ENCODE results near the gene PCNX1. TPM values are rescaled to one million over a fixed set of nuclear protein-coding genes. Genes with fewer than 3 reads are reported as not detected.

Gene PCNX1
- total and polyA plus RNA-seq, 4 donors: 5.7 to 41.2 (median 18.2) TPM

DNA sequence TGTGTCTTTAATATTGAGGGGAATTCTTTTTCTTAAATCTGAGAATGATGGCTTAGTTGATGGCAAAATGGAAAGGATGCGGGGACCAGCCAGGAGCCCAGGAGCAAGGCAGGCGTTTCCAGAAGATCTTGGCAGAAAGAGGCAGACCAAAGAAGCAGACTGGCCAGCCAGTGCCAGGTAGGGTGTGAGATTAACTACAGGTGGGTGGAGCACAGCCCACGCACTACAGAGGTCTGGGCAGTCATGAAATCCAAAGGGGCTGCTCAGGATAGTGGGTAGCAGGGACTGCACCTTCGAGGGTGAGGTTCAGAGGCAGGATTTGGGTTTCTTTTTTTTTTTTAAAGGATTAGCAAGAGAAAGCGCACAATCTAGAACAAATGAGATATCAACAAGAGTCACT, 17.7 kb upstream of the PCNX1 start (continued):
- TF ChIP-seq REST (IDR thresholded peaks at IDR 0.05): no peak

- DNase-seq (ENCODE audit: low spot score): no peak
- Histone ChIP-seq H3K4me3 (ENCODE audit: low read depth in 1 of 3, low read length in 3 of 3) (no peak overlapping the region), H3K27ac (ENCODE audit: low read depth in 1 of 2, low read length in 2 of 2) (no peak overlapping the region), H3K4me1 (ENCODE audit: control insufficient read depth in 4 of 4, insufficient read depth in 4 of 4, low read length in 3 of 4) (no peaks in the 10 kb centered on the region), H3K27me3 (ENCODE audit: control insufficient read depth in 4 of 4, insufficient read depth in 4 of 4, low read length in 3 of 4) (peaks cover 0 to 3% (median 0%) of the 10 kb centered on the region in 4 donors), H3K9ac (ENCODE audit: low read depth in 1 of 2, low read length in 2 of 2) (no peak overlapping the region), H3K9me3 (ENCODE audit: control insufficient read depth in 4 of 4, low read length in 3 of 4) (no peaks in the 10 kb centered on the region), H3K36me3 (ENCODE audit: control insufficient read depth in 4 of 4, insufficient read depth in 3 of 4, low read depth in 1 of 4, low read length in 3 of 4) (no peaks in the 10 kb centered on the region)
- WGBS: 90% methylated on average over 5 of the region's 5 CpGs
- TF ChIP-seq FOXA1 (IDR thresholded peaks at IDR 0.05): no peak
- TF ChIP-seq, protein P1, sequence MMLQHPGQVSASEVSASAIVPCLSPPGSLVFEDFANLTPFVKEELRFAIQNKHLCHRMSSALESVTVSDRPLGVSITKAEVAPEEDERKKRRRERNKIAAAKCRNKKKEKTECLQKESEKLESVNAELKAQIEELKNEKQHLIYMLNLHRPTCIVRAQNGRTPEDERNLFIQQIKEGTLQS (IDR thresholded peaks at IDR 0.05): no peak
- TF ChIP-seq GABPA (IDR thresholded peaks at IDR 0.05 in 1 of 2, conservative IDR thresholded peaks at IDR 0.05 in 1 of 2): no peak
- no peak for TF ChIP-seq RAD21 (IDR thresholded peaks at IDR 0.05)
Observed at GRCh38 chr14:70890826-70891659, 16.2 kb upstream of the PCNX1 start.

DNA sequence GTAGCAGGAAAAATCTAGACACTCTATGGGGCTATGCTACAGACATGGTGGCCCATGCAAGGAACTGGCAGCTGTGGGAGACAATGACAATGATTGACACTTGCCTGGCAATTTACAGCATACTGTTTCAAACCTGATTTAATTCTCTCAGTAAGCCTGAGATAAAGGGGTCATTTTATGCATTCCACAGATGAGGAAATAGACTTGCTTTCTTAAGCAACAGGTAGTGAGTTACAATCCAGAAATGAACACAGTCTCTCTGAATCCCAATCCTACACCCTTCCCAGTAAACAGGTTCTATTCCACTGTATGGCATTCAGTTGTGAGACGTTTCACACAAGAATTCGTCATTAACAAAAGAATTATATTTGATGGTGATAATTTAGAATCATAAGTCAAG, 15.5 kb upstream of the PCNX1 start:
- H3K9me3 ChIP-seq (ENCODE audit: control insufficient read depth in 4 of 4, low read length in 3 of 4): no peaks in the 10 kb centered on the region
- H3K4me3 ChIP-seq (ENCODE audit: low read depth in 1 of 3, low read length in 3 of 3): no peak overlapping the region
- DNase-seq (ENCODE audit: low spot score): no peak
- TF ChIP-seq REST (IDR thresholded peaks at IDR 0.05) (no peak), JUND (IDR thresholded peaks at IDR 0.05) (no peak), ZBTB33 (IDR thresholded peaks at IDR 0.05) (no peak), FOXA2 (IDR thresholded peaks at IDR 0.05) (no peak), RAD21 (IDR thresholded peaks at IDR 0.05) (no peak), CTCF (IDR thresholded peaks at IDR 0.05; ENCODE audit: low read depth, low read length, missing input control) (no peak), EGR1 (IDR thresholded peaks at IDR 0.05; ENCODE audit: low read depth in 2 of 2) (no peak), TAF1 (conservative IDR thresholded peaks at IDR 0.05) (no peak), NR2F2 (IDR thresholded peaks at IDR 0.05) (no peak), HNF4A (conservative IDR thresholded peaks at IDR 0.05) (no peak), SP1 (IDR thresholded peaks at IDR 0.05) (no peak), RXRA (IDR thresholded peaks at IDR 0.05) (no peak), YY1 (IDR thresholded peaks at IDR 0.05) (no peak)
- TF ChIP-seq, protein P1 (IDR thresholded peaks at IDR 0.05): no peak
- no peak overlapping the region for H3K27ac ChIP-seq (ENCODE audit: low read depth in 1 of 2, low read length in 2 of 2)
- H3K27me3 ChIP-seq (ENCODE audit: control insufficient read depth in 4 of 4, insufficient read depth in 4 of 4, low read length in 3 of 4): peaks cover 0 to 3% (median 0%) of the 10 kb centered on the region in 4 donors
- no peaks in the 10 kb centered on the region for H3K36me3 ChIP-seq (ENCODE audit: control insufficient read depth in 4 of 4, insufficient read depth in 3 of 4, low read depth in 1 of 4, low read length in 3 of 4)
- no peaks in the 10 kb centered on the region for H3K4me1 ChIP-seq (ENCODE audit: control insufficient read depth in 4 of 4, insufficient read depth in 4 of 4, low read length in 3 of 4)
- no peak overlapping the region for H3K9ac ChIP-seq (ENCODE audit: low read depth in 1 of 2, low read length in 2 of 2)
- 93% methylated on average over 2 of the region's 2 CpGs for WGBS

All from liver (tissue), 9 donors.